ENCODE data around the gene CARS2.
A peak's percentile ranks its signal among the peaks of the same experiment; 100 is the strongest.

The CARS2 gene

GRCh38 chr13:110597041-110597689 is 108.8 kb downstream of the CARS2 start:
- no peak overlapping the region for H3K27ac ChIP-seq
- H3K27me3 ChIP-seq, result peaks cover 5% of the 10 kb centered on the region
- no peak for TF ChIP-seq CTCF (IDR thresholded peaks at IDR 0.05)
- no peaks in the 10 kb centered on the region for H3K4me1 ChIP-seq (ENCODE audit: control insufficient read depth in 1 of 2, insufficient read depth in 1 of 2, low read depth in 1 of 2, low read length in 1 of 2)
- H3K9me3 ChIP-seq, result no peaks in the 10 kb centered on the region
- H3K36me3 ChIP-seq, result no peaks in the 10 kb centered on the region
- H3K4me3 ChIP-seq (ENCODE audit: low read depth in 1 of 2, low read length in 1 of 2), result no peak overlapping the region

DNA sequence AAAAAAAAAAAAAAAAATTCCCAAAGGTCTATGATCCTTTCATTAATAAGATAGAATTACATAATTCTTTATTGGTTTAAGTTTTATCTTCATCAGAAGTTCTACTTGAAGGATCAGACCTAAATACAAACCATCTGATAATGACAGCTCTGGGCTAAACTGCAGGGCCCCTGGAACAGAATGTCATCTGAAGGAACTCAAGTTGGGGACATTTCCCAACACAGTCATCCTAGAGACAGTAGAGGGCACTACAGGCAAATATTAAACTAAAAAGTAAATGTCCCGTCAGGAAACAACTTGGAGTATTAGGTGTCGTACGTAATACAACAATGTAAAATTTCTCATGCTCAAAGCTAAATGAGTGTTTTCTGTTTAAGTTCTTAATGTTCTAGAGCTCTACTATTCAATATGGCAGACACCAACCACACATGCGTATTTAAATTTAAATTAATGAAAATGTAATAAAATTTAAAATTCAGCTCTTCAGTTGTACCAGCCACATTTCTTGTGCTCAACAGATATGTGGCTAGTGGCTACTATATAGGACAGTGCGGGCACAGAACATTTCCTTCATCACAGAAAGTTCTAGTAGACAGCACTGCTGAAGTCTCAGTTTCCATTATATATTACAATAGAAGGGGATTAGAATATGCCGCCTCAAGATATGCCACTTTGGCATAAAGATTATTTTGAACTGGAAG is 112.3 kb downstream of the CARS2 start:
- Histone ChIP-seq H3K9me3 (no peaks in the 10 kb centered on the region), H3K4me1 (ENCODE audit: control insufficient read depth in 1 of 2, insufficient read depth in 1 of 2, low read depth in 1 of 2, low read length in 1 of 2) (no peaks in the 10 kb centered on the region), H3K4me3 (ENCODE audit: low read depth in 1 of 2, low read length in 1 of 2) (no peak overlapping the region), H3K27me3 (no peaks in the 10 kb centered on the region), H3K27ac (no peak overlapping the region), H3K36me3 (no peaks in the 10 kb centered on the region)
- TF ChIP-seq CTCF (IDR thresholded peaks at IDR 0.05), result peak; percentile 65

- no peaks in the 10 kb centered on the region for H3K27me3 ChIP-seq
These were observed 113.3 kb downstream of the CARS2 start for GRCh38 chr13:110592665-110593064.

More at GRCh38 chr13:110592665-110593064, 113.3 kb downstream of the CARS2 start:
- Histone ChIP-seq H3K27ac (no peak overlapping the region), H3K4me3 (ENCODE audit: low read depth in 1 of 2, low read length in 1 of 2) (no peak overlapping the region), H3K4me1 (ENCODE audit: control insufficient read depth in 1 of 2, insufficient read depth in 1 of 2, low read depth in 1 of 2, low read length in 1 of 2) (no peaks in the 10 kb centered on the region), H3K36me3 (no peaks in the 10 kb centered on the region), H3K9me3 (no peaks in the 10 kb centered on the region)
- TF ChIP-seq CTCF (IDR thresholded peaks at IDR 0.05), result no peak
